HG02759 (cell line): ENCODE results near the gene NSUN5.
"Not testable (repeated sequence)": the region's sequence is repeated elsewhere in the genome, so short reads cannot be mapped to it uniquely, and the experiment has no call there.

Source experiments
- ATAC-seq: cut with Tn5 transposase; IDR thresholded peaks from one replicate; pipeline ENCODE4 v1.9.1; 2021; ENCODE audit warnings: mild to moderate bottlenecking, moderate library complexity; ENCODE audit not compliant: unreplicated experiment

Gene NSUN5

DNA sequence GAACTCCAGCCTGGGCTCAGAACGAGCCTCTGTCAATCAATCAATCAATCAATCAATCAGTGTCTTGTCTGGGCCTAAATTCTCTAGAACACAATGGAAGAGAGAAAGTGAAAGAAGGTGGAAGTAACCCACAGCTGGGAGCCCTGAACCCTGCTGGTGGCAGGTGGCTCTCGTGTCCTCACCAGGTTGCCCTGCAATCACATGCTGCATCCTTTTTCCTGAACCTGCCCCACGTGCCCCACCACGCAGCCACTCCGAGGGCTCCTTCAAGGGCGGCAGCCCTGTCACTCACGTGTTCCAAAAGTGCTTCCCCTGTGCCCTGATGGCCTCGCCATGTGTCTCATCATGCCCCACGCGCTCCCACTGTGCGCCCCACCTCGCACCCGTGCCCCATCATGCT lies 18.8 kb upstream of the NSUN5 start:
- not testable (repeated sequence) for ATAC-seq

DNA sequence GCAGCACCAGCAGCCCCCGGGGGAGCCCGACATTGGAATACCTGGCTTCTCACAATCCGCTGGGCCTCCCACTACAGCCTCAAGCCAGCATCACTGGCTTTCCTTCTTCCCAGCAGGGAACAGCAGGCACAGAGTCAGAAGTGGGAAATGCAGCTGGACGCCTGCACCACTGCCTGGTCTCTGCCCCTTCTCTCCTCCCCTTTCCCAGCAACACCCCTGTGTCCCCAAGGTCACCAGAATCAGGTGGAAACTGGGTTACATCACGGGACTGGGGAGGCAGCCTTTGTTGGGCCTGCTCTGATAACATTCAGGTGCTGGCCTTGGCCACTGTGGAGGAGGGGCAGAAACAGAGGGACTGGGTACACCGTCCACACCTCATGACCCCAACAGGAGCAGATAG lies 16.8 kb upstream of the NSUN5 start:
- ATAC-seq = not testable (repeated sequence)

GRCh38 chr7:73324081-73324845 lies 15.6 kb upstream of the NSUN5 start:
- peak; percentile 79 for ATAC-seq

DNA sequence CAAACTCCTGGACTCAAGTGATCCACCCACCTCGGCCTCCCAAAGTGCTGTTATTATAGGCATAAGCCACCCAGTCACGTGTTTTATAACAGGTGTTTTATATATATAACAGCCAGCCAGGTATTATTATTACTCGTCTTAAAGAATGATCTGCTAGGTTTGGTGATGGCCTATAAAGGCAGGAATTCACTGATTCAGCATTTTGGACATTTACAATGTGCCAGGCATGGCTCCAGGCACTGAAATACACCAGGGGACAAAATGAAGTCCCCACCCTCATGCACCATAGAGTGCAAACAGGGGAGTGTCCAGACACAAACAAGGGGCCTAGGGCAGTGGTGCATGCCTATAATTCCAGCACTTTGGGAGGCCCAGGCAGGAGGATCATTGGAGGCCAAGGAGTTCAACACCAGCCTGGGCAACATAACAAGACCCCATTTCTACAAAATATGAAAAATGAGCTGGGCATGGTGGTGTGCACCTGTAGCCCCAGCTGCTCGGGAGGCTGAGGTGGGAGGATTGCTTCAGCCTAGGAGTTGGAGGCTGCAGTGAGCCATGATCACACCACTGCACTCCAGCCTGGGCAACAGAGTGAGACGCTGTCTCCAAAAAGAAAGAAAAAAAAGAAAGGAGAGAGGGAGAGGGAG lies 14.9 kb upstream of the NSUN5 start:
- ATAC-seq = not testable (repeated sequence)

GRCh38 chr7:73320009-73320408 lies 11.4 kb upstream of the NSUN5 start:
- not testable (repeated sequence) for ATAC-seq

DNA sequence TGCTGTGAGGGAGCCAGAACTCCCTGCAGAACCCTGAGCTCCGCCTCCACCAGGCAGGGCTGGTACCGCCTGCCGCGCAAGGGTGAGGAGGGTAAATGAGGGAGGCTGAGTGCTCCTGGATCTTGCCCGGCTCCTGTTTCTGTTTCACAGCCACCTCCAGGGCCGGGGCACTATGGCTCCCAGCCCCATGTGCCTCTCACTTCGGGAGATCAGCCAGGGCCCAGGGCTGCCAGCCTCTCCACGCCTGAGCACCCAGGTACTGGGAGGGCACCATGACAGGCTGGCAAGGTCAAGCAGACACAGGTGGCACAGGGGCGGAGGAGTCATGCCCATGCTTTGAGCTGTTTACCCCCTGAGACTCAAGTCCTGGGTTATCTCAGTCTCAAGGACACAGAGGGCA lies 10.9 kb upstream of the NSUN5 start:
- not testable (repeated sequence) for ATAC-seq

DNA sequence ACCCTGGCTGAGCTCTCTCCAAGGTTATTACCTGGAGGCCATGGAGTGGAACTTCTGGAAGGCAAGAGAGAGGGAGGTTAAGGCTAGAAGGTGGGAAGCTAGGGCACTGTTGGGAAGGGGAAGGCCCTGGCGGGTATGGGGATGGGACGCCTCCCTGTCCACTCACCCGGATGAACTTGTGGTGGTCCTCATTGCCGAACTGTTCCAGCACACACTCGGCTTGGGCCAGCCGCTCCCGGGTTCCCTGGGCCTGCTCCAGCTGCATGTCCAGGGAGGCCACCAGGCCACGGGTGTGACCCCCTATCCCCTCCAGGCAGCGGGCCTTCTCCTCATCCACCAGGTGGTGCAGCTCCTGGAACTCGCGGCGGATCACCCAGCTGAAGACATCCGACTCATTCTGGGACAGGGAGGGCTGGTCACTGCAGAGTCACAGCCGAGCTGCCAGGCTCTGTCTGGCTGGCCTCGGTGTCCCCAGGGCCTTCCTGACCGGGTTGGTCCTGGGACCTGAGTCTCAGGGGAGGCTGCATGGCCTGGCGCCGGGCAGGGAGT lies 10.1 kb upstream of the NSUN5 start:
- ATAC-seq = not testable (repeated sequence)

DNA sequence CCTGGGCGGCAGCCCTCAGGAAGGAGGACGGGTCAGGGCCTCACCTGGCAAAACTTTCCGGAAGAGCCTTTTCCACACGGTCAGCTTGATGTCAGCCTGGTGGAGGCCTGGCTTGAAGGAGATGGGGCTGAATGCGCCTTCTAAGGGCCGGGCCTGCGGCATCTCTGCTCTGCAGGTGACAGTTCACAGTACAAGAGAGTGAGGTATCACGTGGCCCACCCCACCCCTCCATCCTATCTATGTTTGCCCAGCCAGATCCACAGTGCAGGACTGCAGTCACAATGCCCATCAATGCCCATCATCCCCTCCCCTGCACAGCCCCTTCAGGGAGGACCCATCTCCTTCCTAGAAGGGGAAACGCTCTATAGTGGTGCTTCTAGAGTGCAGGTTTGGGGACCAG lies 7.9 kb upstream of the NSUN5 start:
- ATAC-seq = no peak

GRCh38 chr7:73314271-73314670 lies 5.6 kb upstream of the NSUN5 start:
- ATAC-seq = no peak

GRCh38 chr7:73313521-73313906 lies 4.9 kb upstream of the NSUN5 start:
- ATAC-seq = no peak

GRCh38 chr7:73312831-73313520 lies 4.3 kb upstream of the NSUN5 start:
- ATAC-seq = no peak

- not testable (repeated sequence) for ATAC-seq
Observed at GRCh38 chr7:73311421-73311820, 2.8 kb upstream of the NSUN5 start.

DNA sequence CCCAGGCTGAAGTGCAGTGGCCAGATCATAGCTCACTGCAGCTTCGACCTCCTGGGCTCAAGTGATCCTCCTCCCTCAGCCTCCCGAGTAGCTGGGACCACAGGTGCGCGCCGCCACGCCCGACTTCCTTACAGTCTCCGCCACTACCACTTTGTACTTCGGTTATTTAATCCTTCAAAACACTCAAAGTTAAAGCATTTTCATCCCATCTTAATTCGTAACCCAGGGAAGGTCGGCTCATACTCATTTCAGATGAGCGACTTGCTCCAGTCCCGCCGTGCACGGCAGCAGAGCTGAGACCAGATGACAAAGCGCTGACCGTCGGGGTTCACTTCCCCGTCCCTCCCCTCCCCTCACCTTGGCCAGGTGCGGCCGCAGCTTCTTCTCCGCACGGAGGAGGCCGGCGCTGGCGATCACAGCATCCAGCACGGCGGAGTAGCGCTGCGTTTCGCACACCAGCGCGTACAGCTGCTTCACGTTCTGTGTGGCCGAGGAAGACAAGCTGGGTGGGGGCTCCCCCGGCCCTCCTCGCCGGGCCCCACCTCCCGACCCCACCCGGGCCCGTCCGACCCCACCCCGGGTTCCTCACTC lies 457 bp downstream of the NSUN5 start:
- peak; percentile 66 for ATAC-seq

- ATAC-seq = no peak
Observed at GRCh38 chr7:73307436-73307835, 1.2 kb downstream of the NSUN5 start.

GRCh38 chr7:73304612-73305387 lies 3.8 kb downstream of the NSUN5 start:
- ATAC-seq = not testable (repeated sequence)

- no peak for ATAC-seq
Observed at GRCh38 chr7:73304071-73304470, 4.6 kb downstream of the NSUN5 start.

GRCh38 chr7:73303546-73303945 lies 5.1 kb downstream of the NSUN5 start:
- ATAC-seq = no peak

DNA sequence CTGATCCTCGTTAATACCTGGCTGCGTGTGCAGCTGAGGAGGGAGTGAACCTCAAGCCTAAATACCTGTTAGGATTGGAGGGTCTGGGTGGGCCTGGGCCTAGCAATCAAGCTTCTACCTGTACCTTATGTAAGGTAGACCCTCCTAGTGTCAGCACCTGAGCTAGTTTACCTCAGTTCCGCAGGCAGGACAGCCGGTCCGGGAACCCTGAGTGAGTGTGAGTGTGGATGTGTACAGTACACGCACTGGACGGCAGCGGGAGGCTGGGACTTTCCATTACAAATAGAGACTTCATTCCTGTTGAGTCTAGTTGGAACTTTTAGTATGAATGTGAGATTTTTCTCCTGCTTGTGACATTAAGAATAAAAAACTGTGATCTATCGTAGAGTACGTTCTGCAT lies 5.8 kb downstream of the NSUN5 start:
- not testable (repeated sequence) for ATAC-seq

GRCh38 chr7:73301108-73301507 lies 7.5 kb downstream of the NSUN5 start:
- not testable (repeated sequence) for ATAC-seq

DNA sequence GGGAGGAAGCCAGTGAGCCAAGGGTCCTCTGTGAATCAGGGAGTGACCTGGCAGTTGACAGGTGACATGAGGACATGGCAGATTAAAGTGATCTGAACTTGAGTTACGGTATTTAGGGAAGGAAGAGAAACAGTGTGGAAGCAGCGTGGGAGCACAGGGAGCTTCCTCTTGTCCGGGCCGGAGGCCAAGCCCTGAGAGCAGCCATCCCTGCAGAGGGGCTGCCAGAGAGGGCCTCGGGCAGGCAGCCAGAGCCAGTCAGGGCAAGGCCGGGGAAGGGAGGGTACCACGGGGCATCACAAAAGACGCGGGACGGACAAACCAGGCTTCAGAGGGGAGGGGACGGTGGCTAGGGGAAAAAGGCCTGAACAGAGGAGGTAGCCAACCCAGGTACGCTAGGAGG lies 8.8 kb downstream of the NSUN5 start:
- ATAC-seq = not testable (repeated sequence)
